K562 (cell line): Measurements from ENCODE around the gene THADA. TPM values are rescaled to one million over a fixed set of nuclear protein-coding genes. Genes with fewer than 3 reads are reported as not detected.
A peak's percentile ranks its signal among the peaks of the same experiment; 100 is the strongest.

ENCODE experiments used
- CBX3 ChIP-seq, 2 experiments: IDR thresholded peaks; 1 replicate in 1 of 2; 2 replicates in 1 of 2; pipeline ENCODE4 v1.6.1; 2012; ENCODE audit warnings: inconsistent platforms in 2 of 2, low read length in 2 of 2, borderline replicate concordance in 1 of 2, control low read depth in 1 of 2
- CEBPG ChIP-seq, 3 experiments: fragments of 200-800 bp in 1 of 3; sonication (Bioruptor generic) in 1 of 3; sonication (generic) in 1 of 3; formaldehyde crosslinking in 1 of 3; IDR thresholded peaks in 2 of 3; conservative IDR thresholded peaks in 1 of 3; 2 replicates each; pipeline versions ENCODE4 v1.6.1 to v1.8.0; 2016 to 2022; ENCODE audit warnings: missing compliant biosample characterization in 2 of 3, missing genetic modification characterization in 2 of 3, mild to moderate bottlenecking in 1 of 3, missing genetic modification reagents in 1 of 3
- CTCF ChIP-seq, 3 experiments: IDR thresholded peaks in 2 of 3; conservative IDR thresholded peaks in 1 of 3; 2 replicates each; pipeline ENCODE4 v1.5.1; 2011 to 2012; ENCODE audit warnings: low read length in 3 of 3, mild to moderate bottlenecking in 3 of 3, control low read depth in 2 of 3, improper control_type of control experiment in 1 of 3, inconsistent platforms in 1 of 3, low read depth in 1 of 3, mixed read lengths in 1 of 3, moderate library complexity in 1 of 3; ENCODE audit not compliant: insufficient read depth in 2 of 3
- FIP1L1 ChIP-seq: fragments of 200-400 bp; formaldehyde crosslinking; IDR thresholded peaks from 2 replicates; pipeline ENCODE4 v1.6.1; 2018; ENCODE audit warnings: mild to moderate bottlenecking, low read depth, low read length; ENCODE audit not compliant: poor library complexity, severe bottlenecking
- HDAC1 ChIP-seq, 2 experiments: fragments of 450-650 bp; IDR thresholded peaks; 2 replicates each; pipeline ENCODE4 v1.6.1; 2016 to 2017; ENCODE audit warnings: inconsistent platforms in 1 of 2, mild to moderate bottlenecking in 1 of 2, moderate library complexity in 1 of 2
- HNRNPL ChIP-seq: fragments of 200-400 bp; formaldehyde crosslinking; IDR thresholded peaks from 2 replicates; pipeline ENCODE4 v1.6.1; 2017; ENCODE audit warnings: low read depth, mild to moderate bottlenecking, low read length
- IRF2 ChIP-seq: sonication (generic); formaldehyde crosslinking; IDR thresholded peaks from 2 replicates; pipeline ENCODE4 v1.8.1; 2022; ENCODE audit warnings: mild to moderate bottlenecking, missing genetic modification reagents
- MAFF ChIP-seq: IDR thresholded peaks from 2 replicates; pipeline ENCODE4 v1.6.1; 2012; ENCODE audit warnings: low read length, improper control_type of control experiment
- MIER1 ChIP-seq: fragments of 450-650 bp; IDR thresholded peaks from 2 replicates; pipeline ENCODE4 v1.6.1; 2016; ENCODE audit warnings: antibody characterized with exemption, mild to moderate bottlenecking, low read depth
- NELFE ChIP-seq: IDR thresholded peaks from 2 replicates; pipeline ENCODE4 v1.6.1; 2011; ENCODE audit warnings: mild to moderate bottlenecking; ENCODE audit not compliant: insufficient read depth, insufficient read length
- NFRKB ChIP-seq: fragments of 450-650 bp; IDR thresholded peaks from 2 replicates; pipeline ENCODE4 v1.6.1; 2016; ENCODE audit warnings: low read depth
- PHF21A ChIP-seq: fragments of 450-650 bp; IDR thresholded peaks from 2 replicates; pipeline ENCODE4 v1.6.1; 2017; ENCODE audit warnings: low read depth, borderline replicate concordance
- RFX1 ChIP-seq: fragments of 450-650 bp; IDR thresholded peaks from 2 replicates; pipeline ENCODE4 v1.6.1; 2016; ENCODE audit warnings: mild to moderate bottlenecking, moderate library complexity
- TAF1 ChIP-seq: IDR thresholded peaks from 2 replicates; pipeline ENCODE4 v1.6.1; 2011; ENCODE audit warnings: mild to moderate bottlenecking, low read length, moderate library complexity; ENCODE audit not compliant: insufficient read depth, control insufficient read depth, severe bottlenecking; ENCODE audit errors: extremely low read depth
- XRCC3 ChIP-seq: fragments of 450-650 bp; IDR thresholded peaks from 2 replicates; pipeline ENCODE4 v1.6.1; 2017; ENCODE audit warnings: mild to moderate bottlenecking, moderate library complexity
- XRCC4 ChIP-seq: IDR thresholded peaks from one replicate; pipeline ENCODE4 v1.6.1; 2011; ENCODE audit not compliant: insufficient read depth, insufficient read length; ENCODE audit errors: extremely low read depth
- ZNF124 ChIP-seq: sonication (generic); formaldehyde crosslinking; IDR thresholded peaks from 2 replicates; pipeline ENCODE4 v1.8.1; 2022; ENCODE audit warnings: missing genetic modification reagents
- ZNF282 ChIP-seq: sonication (generic); formaldehyde crosslinking; IDR thresholded peaks from 2 replicates; pipeline ENCODE4 v1.8.1; 2023; ENCODE audit warnings: missing genetic modification reagents
- ZNF384 ChIP-seq: IDR thresholded peaks from 2 replicates; pipeline ENCODE4 v1.6.1; 2012; ENCODE audit warnings: low read depth, low read length, improper control_type of control experiment
- ZNF584 ChIP-seq: fragments of 200-800 bp; sonication (Bioruptor generic); IDR thresholded peaks from 2 replicates; pipeline ENCODE4 v1.6.1; 2016; ENCODE audit warnings: low read depth, mild to moderate bottlenecking, missing genetic modification characterization, missing compliant biosample characterization
- ZNF695 ChIP-seq: fragments of 450-650 bp; formaldehyde crosslinking; IDR thresholded peaks from 2 replicates; pipeline ENCODE4 v1.4.0; 2020; ENCODE audit warnings: mild to moderate bottlenecking, moderate library complexity
- polyA plus RNA-seq, 8 experiments: library from polyadenylated mRNA; depleted of rRNA in 4 of 8; stranded (reverse) in 5 of 8; unstranded in 3 of 8; fragments of >200 nt; fragmentation: Nextera tagmentation in 2 of 8; fragmentation: Illumina TruSeq in 1 of 8; extraction: Ambion mirVana in 2 of 8; extraction: Trizol in 1 of 8; gene quantifications; 2 replicates each; pipeline versions ENCODE4 v1.2.1 to v1.2.3, GENCODE V29; 2011 to 2014; ENCODE audit warnings: inconsistent platforms in 1 of 8, missing spikeins in 1 of 8
- total RNA-seq, 7 experiments: library from RNA; depleted of rRNA in 6 of 7; stranded (reverse); fragments of >200 nt in 6 of 7; fragmentation: Illumina TruSeq in 2 of 7; extraction: Trizol in 2 of 7; gene quantifications; 2 replicates each; pipeline versions ENCODE4 v1.2.1 to v1.2.3, GENCODE V29; 2011 to 2021; ENCODE audit warnings: low replicate concordance in 1 of 7
- TF ChIP-seq, protein P1 (sequence below): fragments of 250-450 bp; sonication (Bioruptor Pico); IDR thresholded peaks from 2 replicates; pipeline ENCODE4 v1.9.0; 2021; ENCODE audit warnings: mild to moderate bottlenecking, inconsistent platforms

Gene THADA
- total and polyA plus RNA-seq, 9 of the 15 experiments (the other 6 are each of a cell fraction or from before 2014, with no cell fraction given): 17.8 to 34.7 (median 31.9) TPM

GRCh38 chr2:43293744-43294695 is 301.8 kb downstream of the THADA start (continued):
- TF ChIP-seq, protein P1, sequence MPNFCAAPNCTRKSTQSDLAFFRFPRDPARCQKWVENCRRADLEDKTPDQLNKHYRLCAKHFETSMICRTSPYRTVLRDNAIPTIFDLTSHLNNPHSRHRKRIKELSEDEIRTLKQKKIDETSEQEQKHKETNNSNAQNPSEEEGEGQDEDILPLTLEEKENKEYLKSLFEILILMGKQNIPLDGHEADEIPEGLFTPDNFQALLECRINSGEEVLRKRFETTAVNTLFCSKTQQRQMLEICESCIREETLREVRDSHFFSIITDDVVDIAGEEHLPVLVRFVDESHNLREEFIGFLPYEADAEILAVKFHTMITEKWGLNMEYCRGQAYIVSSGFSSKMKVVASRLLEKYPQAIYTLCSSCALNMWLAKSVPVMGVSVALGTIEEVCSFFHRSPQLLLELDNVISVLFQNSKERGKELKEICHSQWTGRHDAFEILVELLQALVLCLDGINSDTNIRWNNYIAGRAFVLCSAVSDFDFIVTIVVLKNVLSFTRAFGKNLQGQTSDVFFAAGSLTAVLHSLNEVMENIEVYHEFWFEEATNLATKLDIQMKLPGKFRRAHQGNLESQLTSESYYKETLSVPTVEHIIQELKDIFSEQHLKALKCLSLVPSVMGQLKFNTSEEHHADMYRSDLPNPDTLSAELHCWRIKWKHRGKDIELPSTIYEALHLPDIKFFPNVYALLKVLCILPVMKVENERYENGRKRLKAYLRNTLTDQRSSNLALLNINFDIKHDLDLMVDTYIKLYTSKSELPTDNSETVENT (CRISPR knock-in tag): no peak
- TF ChIP-seq XRCC4 (no peak), CBX3 (IDR thresholded peaks at IDR 0.05; ENCODE audit: borderline replicate concordance in 1 of 2, low read length in 2 of 2) (peak in 1 of 2 experiments; percentile 85; a peak in 2 of 3 replicates), ZNF695 (0 out of 2 replicates have a peak, but pooled peaks have one; percentile 55), IRF2 (no peak), MIER1 (no peak), ZNF282 (CRISPR knock-in tag) (no peak), ZNF584 (peak; percentile 82), CTCF (IDR thresholded peaks at IDR 0.05 in 2 of 3, conservative IDR thresholded peaks at IDR 0.05 in 1 of 3; ENCODE audit: insufficient read depth in 2 of 3, low read depth in 1 of 3, low read length in 3 of 3) (no peak), XRCC3 (no peak), HNRNPL (no peak), CEBPG (CRISPR knock-in tag; IDR thresholded peaks at IDR 0.05) (peak; percentile 99), CEBPG (tag; conservative IDR thresholded peaks at IDR 0.05 in 1 of 2, IDR thresholded peaks at IDR 0.05 in 1 of 2) (peak; percentile 98 to 99), HDAC1 (IDR thresholded peaks at IDR 0.05) (no peak; a peak in 1 of 4 replicates), NFRKB (peak; percentile 95), PHF21A (peak; percentile 23; the same call in 1 of the 2 replicates), ZNF124 (CRISPR knock-in tag) (no peak), MAFF (no peak), NELFE (no peak), ZNF384 (0 out of 2 replicates have a peak, but pooled peaks have one; percentile 13), TAF1 (no peak), RFX1 (no peak), FIP1L1 (no peak)
